HL-60 (cell line): ENCODE data around the gene SLCO4C1.

Experiments used
- DNase-seq, 2 experiments: peaks; one replicate each; pipeline ENCODE4 v3.0.0-alpha.2; 2010 to 2020; ENCODE audit warnings: low read depth in 1 of 2, low spot score in 1 of 2
- H3K27ac ChIP-seq: fragments of 250-450 bp; sonication (Bioruptor Pico); replicated peaks from 2 replicates; pipeline ENCODE4 v1.5.1; 2020; ENCODE audit warnings: mild to moderate bottlenecking, moderate library complexity
- H3K27me3 ChIP-seq: fragments of 250-450 bp; sonication (Bioruptor Pico); 2 replicates; pipeline ENCODE4 v1.5.1; 2021; ENCODE audit warnings: mild to moderate bottlenecking, moderate library complexity; ENCODE audit not compliant: insufficient read depth, poor library complexity, severe bottlenecking
- H3K4me3 ChIP-seq: replicated peaks from 2 replicates; pipeline ENCODE4 v1.5.1; 2011; ENCODE audit warnings: mild to moderate bottlenecking, control low read depth, low read length; ENCODE audit not compliant: insufficient read depth
- GABPA ChIP-seq: IDR thresholded peaks from 2 replicates; pipeline ENCODE4 v1.6.1; 2012; ENCODE audit warnings: low read depth
- POLR2AphosphoS5 ChIP-seq: IDR thresholded peaks from 2 replicates; pipeline ENCODE4 v1.6.1; 2012; ENCODE audit warnings: low read depth
- SPI1 ChIP-seq: IDR thresholded peaks from 2 replicates; pipeline ENCODE4 v1.6.1; 2012; ENCODE audit warnings: low read depth, mild to moderate bottlenecking, borderline replicate concordance
- TF ChIP-seq, protein P1 (sequence below): IDR thresholded peaks from 2 replicates; pipeline ENCODE4 v1.6.1; 2012; ENCODE audit warnings: low read depth; ENCODE audit not compliant: insufficient replicate concordance
- TF ChIP-seq, protein P2 (sequence below): IDR thresholded peaks from one replicate; pipeline ENCODE4 v1.5.1; 2011; ENCODE audit warnings: low read length, control low read depth, inconsistent platforms; ENCODE audit not compliant: insufficient read depth

SLCO4C1 gene

DNA sequence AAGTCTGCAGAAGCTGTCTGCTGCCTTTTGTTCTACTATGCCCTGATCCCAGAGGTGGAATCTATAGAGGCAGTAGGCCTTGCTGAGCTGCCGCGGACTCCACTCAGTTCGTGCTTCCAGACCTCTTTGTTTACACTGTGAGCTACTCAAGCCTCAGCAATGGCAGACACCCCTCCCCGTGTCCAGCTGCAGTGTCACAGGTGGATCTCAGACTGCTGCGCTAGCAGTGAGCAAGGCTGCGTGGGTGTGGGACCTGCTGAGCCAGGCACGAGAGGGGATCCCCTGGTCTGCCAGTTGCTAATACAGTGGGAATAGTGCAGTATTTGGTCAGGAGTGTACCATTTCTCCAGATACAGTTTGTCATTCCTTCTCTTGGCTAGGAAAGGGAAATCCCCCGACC is 99.6 kb downstream of the SLCO4C1 start:
- H3K4me3 ChIP-seq: no peak overlapping the region
- no peak overlapping the region for H3K27ac ChIP-seq
- no peaks in the 10 kb centered on the region for H3K27me3 ChIP-seq
- no peak for DNase-seq
- no peak for TF ChIP-seq GABPA
- TF ChIP-seq, protein P1, sequence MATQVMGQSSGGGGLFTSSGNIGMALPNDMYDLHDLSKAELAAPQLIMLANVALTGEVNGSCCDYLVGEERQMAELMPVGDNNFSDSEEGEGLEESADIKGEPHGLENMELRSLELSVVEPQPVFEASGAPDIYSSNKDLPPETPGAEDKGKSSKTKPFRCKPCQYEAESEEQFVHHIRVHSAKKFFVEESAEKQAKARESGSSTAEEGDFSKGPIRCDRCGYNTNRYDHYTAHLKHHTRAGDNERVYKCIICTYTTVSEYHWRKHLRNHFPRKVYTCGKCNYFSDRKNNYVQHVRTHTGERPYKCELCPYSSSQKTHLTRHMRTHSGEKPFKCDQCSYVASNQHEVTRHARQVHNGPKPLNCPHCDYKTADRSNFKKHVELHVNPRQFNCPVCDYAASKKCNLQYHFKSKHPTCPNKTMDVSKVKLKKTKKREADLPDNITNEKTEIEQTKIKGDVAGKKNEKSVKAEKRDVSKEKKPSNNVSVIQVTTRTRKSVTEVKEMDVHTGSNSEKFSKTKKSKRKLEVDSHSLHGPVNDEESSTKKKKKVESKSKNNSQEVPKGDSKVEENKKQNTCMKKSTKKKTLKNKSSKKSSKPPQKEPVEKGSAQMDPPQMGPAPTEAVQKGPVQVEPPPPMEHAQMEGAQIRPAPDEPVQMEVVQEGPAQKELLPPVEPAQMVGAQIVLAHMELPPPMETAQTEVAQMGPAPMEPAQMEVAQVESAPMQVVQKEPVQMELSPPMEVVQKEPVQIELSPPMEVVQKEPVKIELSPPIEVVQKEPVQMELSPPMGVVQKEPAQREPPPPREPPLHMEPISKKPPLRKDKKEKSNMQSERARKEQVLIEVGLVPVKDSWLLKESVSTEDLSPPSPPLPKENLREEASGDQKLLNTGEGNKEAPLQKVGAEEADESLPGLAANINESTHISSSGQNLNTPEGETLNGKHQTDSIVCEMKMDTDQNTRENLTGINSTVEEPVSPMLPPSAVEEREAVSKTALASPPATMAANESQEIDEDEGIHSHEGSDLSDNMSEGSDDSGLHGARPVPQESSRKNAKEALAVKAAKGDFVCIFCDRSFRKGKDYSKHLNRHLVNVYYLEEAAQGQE: no peak
- no peak for TF ChIP-seq SPI1
- TF ChIP-seq POLR2AphosphoS5: no peak
- TF ChIP-seq, protein P2, sequence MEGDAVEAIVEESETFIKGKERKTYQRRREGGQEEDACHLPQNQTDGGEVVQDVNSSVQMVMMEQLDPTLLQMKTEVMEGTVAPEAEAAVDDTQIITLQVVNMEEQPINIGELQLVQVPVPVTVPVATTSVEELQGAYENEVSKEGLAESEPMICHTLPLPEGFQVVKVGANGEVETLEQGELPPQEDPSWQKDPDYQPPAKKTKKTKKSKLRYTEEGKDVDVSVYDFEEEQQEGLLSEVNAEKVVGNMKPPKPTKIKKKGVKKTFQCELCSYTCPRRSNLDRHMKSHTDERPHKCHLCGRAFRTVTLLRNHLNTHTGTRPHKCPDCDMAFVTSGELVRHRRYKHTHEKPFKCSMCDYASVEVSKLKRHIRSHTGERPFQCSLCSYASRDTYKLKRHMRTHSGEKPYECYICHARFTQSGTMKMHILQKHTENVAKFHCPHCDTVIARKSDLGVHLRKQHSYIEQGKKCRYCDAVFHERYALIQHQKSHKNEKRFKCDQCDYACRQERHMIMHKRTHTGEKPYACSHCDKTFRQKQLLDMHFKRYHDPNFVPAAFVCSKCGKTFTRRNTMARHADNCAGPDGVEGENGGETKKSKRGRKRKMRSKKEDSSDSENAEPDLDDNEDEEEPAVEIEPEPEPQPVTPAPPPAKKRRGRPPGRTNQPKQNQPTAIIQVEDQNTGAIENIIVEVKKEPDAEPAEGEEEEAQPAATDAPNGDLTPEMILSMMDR: no peak
